GM21528 (cell line): ENCODE results near the gene HMGN4.
"Not testable (repeated sequence)": the region's sequence is repeated elsewhere in the genome, so short reads cannot be mapped to it uniquely, and the experiment has no call there.

Source experiments
- ATAC-seq: cut with Tn5 transposase; IDR thresholded peaks from one replicate; pipeline ENCODE4 v1.9.1; 2021; ENCODE audit warnings: mild to moderate bottlenecking, moderate library complexity; ENCODE audit not compliant: unreplicated experiment, low FRiP score

HMGN4 gene

DNA sequence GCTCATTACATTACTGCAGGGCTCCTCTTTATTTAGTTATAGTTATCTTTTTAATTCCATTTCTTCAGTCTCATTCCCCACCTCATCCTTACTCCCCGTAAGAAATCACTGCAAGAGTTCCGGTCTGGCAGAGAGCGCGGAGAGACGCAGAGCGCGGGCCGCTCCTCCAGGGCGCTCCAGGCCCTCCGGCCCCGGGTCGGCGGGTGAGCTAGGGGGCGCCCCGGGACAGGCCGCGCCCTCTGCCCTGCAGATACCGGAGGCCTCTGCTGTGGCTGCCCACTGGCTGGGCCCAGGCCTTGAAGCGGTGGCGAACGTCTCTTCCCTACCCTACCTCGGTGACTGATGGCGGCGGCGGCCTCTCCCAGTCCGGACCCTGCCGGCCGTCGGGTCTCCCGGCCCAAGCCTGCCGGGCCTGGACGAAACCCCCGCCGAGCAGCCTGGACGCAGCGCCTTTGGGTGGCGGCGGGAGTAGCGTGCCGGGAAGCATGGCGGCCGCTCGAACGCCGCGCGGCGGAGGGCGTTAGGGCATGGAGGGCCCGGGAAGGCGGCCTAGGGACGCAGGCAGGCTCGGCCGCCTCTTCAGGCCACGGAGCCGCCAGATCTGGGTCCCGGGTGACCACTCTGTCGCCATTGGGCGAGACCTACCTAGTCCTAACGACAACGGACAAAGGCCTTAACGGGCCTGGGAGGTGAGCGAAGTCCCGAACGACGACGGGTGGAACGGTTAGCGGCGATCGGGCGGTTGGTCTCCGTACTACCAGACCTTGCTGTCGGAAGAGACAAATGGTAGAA lies 16.4 kb upstream of the HMGN4 start:
- ATAC-seq = peak; percentile 75

DNA sequence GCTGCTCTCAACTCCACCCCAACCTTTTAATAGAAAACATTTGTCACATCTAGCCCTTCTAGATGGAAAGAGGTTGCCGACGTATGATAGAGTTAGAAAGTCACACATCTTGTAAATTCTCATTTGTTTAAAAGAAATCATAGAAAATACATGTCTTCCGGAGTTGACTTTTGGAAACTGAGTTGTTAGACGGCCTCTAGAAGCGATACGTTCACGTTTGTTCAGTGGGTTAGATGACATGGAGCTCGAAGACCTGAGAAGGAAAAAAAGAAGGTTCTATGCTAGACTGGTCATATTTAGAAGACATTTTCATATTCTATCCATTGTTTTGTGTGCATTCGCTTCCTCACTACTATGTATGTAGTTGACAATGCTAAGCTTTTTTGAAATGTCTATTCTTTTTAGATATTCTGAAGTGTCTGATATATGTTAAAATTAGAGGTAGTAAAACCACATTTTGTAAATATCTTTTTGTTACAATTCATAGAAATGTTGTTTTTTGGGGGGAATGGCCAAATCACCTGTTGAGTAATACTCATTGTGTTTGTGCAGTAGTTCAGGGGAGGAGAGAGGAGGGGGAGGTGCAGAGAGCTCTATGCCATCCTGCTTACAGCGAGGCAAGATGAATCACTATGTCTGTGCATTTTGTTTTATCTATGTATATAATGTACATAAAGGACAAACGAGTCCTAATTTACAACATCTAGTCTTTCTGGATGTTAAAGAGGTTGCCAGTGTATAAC lies 15.5 kb upstream of the HMGN4 start:
- not testable (repeated sequence) for ATAC-seq

DNA sequence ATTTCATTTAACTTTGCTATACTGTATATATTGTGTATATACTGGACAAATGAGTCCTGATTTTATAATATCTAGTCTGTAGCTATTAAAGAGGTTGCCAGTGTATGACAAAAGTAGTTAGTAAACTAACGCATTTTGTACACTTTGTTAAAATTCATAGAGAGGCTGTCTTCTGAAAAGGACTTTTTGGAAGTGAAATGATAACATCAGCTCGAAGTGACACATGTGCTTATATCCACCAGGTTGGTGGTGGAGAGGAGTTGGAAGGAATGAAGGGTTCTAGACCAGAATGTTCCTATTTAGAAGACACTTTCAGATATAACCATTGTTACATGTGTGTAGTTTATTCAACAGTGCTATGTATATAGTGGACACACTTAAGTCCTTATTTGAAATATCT lies 13.9 kb upstream of the HMGN4 start:
- not testable (repeated sequence) for ATAC-seq

DNA sequence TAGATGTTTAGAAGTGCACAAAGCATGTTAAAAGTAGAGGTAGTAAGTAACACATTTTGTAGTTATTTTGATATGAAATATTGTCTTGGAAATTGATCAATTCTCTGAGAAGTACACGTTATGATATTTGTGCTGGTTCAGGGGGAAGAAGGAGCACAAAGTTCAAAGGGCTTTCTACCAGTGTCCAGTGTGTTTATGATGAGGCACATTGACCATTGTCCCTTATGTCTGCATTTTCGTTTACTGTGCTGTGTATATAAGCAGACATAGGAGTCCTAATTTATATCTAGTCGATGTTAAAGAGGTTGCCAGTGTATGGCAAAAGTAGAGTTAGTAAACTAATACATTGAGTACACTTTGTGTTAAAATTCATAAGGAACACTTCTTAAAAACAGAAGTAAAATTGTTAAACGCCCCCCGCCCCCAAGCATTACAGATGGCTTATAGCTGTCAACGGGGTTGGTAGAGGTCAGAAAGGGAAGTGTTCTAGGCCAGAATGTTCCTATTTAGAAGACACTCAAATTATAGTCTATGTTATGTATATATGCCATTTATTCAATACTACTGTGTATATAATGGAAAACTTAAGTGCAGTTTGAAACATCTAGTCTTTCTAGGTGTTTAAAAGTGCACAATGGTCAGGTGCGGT lies 13.3 kb upstream of the HMGN4 start:
- ATAC-seq = no peak

DNA sequence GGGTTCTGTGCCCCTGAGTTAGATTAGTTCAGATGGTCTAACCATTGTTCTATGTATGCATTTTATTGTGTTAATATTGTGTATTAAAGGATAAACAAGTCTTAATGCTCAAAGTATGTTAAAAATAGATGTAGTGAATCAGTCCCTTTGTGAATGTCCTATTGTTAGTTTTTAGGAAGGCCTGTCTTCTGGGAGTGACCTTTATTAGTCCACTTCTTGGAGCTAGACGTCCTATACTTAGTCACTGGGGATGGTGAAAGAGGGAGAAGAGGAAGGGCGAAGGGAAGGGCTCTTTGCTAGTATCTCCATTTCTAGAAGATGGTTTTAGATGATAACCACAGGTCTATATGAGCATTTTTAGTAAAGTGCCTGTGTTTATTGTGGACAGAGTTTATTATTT lies 12.3 kb upstream of the HMGN4 start:
- no peak for ATAC-seq

DNA sequence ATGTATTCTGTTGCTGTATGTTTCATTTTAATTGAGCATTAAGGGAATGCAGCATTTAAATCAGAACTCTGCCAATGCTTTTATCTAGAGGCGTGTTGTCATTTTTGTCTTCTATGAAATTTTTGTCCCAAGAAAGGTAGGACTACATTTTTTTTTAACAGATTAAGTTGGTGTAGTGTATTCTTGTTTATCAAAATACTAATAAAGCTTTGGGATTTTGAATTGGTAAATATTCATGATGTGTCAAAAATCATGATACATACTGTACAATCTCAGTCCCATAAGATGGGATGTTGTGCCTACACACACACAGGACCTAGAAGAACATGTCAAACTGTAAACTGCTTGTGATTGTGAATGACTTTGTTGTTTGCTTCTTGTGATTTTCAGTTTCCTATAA lies 11.2 kb upstream of the HMGN4 start:
- ATAC-seq = no peak

DNA sequence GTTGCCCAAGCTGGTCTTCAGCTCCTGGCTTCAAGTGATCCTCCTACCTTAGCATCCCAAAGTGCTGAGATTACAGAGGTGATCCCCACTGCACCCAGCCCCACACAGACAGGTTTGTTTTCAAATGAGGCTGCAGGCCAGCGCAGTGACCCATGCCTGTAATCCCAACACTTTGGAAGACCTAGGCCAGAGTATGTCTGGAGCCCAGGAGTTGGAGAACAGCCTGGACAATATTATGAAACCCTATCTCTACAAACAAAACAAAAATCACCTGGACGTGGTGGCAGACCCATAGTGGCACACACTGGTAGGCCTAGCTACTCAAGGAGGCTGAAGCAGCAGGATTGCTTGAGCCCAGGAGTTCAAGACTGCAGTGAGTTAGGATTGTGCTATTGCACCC lies 8.0 kb upstream of the HMGN4 start:
- no peak for ATAC-seq

DNA sequence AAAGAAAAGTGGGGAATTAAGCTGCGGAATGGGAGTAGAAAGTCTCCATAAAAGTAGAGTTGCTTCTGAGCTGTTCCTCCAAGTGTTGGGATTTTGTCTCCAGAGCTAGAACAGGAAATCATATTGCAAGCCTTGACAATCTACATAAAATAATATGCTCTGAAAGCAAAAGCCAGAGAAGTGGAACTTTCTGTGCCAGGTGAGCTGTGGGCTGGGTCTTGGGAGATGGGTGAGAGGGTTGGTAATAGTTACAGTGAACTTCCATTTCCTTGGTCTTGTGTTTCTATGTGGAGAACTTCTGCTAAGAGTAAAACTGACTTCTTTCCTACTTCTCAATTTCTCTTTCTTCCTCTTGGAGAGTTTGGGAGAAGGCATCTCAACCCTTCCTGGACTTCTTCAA lies 6.3 kb upstream of the HMGN4 start:
- ATAC-seq = no peak

DNA sequence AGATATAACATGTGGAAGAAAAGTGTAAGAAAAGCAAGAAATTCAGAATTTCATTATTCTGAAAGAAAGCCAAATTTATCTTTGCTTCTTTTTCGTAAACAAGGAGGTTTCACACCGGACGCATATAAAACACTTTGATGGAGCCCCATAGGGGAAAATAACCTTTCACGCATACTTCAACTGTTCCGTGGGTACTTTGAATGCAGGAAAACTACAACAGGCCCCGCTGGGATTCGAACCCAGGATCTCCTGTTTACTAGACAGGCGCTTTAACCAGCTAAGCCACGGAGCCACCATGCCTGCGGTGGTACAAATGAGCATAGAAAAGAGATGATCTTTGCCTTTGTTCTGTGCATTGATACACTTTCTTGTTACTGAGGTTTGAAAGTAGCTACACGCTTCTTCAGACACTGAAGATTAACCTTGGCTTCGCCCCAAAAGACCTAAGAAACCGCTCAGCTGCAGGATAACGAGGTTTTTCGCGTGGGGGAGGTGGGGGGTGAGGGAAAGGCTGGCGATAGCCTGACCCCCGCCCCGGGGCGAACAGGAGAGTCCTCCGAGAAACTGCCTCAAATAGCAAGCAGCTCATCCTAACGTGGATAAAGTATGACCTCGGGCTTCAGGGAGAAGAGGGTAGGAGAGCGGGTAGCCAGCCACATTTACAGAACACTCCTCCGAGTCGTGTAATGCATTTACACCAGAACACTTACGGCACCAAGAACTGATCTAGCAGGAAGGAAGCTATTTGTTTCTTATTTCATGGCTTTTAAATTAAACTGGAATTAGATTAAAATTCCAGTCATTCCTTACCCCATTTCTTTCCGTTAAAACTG lies 5.3 kb upstream of the HMGN4 start:
- peak; percentile 30 for ATAC-seq

DNA sequence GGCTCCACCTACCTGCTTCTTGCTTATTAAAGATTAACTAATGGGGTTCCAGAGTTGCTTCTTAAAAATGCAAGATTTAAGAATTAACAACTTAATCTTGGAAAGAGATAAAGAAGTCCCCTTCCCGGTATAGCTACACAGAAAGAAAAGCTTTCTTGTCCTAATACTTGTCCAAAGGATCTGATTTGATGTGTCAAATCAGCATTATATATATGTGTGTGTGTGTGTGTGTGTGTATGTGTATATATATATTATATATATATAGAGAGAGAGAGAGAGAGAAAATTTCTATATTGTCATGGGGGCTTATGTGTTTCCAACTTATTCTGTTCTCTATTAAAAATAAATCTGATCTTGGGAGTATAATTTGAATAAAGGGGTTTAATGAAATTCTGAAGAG lies 4.6 kb upstream of the HMGN4 start:
- ATAC-seq = no peak

DNA sequence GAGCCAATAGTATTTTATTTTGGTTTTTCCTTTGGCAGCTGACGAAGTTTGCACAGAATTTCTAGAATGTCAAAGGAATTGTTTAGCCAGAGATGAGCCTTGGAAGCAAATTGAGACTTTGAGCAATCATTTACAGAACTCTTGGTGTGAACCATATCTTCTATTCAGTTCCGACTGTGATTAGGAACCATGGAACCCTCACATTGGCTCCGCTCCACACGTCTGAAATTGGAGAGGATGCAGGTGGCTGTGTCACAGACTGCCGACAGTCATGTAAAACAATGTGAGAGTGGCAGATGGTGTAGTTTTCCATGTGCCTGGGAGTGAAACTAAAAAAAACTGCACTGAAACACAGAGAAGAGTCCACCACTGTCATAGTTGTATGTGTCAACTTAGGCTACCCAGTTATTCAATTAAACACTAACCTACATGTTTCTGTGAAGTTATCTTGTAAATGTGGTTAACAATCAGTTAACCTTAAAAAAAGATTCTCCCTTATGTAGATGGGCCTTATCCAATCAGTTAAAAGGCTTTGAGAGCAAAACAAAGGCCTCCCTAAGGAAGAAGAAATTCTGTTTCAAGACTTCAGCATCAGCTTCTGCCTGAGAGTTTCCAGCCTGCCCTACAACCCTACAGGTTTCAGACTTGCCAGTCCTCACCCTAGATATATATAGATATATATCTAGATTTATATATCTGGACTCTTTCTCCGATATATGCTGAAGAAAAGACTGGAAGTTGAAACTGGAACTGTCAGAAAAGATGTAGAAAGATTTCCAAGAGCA lies 3.3 kb upstream of the HMGN4 start:
- ATAC-seq = no peak

DNA sequence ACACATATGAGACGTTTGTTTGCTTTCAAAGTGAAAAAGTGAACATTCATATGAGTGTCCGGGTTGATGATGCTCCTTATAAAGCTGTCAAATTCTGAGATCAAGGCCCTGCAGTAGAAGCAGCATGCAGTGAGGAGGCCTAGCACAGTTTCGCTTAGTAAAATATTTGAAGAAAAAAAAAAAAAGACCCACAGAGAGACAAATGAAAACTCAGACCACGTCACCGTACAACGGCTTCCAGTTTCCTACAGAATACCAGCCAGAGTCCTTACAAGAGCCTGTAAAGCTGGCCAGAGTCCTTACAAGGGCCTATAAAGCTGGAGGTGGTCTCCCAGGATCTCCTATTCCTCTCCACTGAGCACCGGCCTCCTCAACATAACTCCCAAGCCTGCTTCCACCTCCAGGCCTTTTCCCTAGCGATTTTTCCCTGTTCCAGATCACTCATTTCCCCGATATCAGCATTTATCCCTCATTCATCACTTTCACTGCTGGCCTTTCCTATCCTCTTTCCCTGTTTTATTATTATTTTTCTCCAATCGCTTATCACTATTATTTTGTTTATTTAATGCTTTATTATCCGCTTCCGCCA lies 1.5 kb upstream of the HMGN4 start:
- ATAC-seq = no peak

DNA sequence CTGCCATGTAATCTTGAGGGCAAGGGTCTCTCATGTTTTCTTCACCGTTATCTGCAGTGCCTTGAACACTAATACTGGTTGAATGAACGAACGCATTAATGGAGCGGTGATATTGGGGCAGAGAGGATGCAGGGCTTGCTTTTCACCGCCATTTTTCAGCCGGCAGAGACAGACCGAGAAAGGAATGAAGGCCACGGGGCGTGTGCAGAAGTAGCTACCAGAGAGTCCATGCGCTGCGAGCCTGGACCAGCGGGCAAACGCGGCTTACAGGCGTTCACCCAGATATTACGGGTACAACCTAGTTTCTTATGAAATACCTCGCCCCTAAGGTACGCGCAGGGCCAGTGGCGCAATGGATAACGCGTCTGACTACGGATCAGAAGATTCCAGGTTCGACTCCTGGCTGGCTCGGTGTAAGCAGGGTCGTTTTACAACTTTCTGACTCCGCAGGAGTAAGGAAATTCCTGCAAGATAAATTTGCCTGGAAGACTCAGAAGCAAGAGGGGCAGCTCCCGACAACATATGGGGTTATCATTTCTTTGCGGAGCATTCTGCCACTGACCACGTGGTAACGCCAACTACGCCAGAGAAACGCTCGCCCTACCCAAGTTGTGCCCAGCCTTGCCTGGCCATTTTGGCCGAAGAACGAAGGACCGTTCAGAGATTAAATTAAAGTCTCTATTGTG lies 863 bp upstream of the HMGN4 start:
- ATAC-seq = peak; percentile 45

DNA sequence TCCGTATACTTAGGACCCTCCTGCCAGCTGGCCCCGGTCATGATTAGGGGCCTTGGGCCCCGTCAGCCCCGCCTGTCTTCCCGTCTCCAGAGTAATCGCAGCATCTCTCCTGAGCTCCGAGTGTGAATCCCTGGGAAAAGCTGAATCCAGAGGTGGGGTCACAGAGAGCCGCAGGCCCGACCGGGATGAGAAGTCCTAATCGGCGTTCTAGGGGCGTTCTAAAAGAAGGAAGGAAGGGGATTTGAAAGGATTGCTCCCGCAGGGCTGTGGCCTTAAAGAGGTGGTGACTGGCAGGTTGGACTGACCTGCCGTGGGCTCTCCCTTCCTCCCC lies 371 bp downstream of the HMGN4 start:
- no peak for ATAC-seq

DNA sequence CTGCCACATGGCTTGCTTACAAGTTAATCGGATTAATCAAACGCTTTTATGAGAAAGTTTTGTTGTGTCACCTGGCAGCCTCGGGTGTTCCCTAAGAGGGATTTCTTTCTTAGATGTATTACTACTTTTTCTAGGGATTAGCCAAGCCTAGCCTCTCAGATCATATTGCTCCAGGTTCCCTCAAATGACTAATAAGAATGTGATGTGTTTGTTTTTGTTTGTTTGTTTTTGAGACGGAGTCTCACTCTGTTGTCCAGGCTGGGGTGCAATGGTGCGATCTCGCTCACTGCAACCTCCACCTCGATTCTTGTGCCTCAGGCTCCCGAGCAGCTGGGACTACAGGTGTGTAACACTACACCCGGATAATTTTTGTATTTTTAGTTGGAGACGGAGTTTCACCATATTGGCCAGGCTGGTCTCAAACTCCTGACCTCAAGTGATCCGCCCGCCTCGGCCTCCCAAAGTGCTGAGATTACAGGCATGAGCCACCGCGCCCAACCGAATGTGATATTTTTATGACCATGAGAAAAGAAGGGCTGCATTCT lies 977 bp downstream of the HMGN4 start:
- no peak for ATAC-seq

DNA sequence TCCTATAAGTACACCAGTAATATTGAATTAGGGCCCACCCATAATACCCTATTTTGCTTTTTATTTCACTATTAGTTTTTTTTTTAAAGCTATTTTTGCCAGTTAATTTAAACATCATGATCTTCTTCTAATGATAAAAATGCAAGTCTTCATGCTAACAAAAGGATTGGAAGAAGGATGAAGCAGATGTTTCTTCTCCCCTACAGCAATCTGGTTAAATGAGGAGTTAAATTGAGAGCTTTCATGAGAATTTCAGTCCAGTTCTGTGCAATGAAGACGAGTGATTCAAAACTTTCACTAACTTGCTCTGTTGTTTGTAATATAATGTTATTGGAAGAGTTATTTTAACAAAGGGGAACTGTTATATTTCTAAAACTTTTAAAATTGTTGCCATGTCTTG lies 3.4 kb downstream of the HMGN4 start:
- ATAC-seq = no peak

DNA sequence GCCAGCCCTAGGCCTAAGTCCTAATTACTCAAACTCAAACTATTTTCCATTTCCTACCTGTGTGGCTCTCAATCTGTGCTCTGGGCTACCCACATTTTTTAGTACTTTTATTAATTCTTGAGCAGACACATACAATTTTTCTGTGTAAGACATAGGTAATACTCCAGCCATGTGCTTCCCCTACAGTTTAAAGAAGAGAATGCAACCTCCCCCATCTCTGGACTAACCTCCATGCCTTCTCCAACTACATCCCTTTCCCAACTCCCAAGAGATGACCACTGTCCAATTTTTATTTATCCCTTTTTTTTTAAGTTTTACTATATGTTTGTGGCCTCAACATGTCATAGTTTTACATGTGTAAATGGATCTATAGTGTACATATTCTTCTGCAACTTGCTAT lies 5.8 kb downstream of the HMGN4 start:
- no peak for ATAC-seq

DNA sequence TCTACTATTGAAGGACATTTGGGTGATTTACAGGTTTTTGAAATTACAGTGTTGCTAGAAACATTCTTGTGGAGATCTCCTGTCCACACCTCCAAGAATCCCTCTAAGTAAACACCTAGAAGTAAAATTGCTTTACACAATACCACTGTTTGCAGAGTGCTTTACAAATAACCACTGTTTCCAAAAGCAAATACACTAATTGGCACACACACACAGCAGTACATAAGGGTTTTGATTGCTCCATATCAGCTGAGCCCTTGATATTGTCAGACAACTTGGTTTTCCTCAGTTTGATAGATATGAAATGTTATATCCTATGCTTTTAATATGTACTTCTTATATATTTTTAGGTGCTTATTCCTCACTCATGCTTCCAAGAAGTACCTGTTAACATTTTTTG lies 6.3 kb downstream of the HMGN4 start:
- ATAC-seq = no peak

DNA sequence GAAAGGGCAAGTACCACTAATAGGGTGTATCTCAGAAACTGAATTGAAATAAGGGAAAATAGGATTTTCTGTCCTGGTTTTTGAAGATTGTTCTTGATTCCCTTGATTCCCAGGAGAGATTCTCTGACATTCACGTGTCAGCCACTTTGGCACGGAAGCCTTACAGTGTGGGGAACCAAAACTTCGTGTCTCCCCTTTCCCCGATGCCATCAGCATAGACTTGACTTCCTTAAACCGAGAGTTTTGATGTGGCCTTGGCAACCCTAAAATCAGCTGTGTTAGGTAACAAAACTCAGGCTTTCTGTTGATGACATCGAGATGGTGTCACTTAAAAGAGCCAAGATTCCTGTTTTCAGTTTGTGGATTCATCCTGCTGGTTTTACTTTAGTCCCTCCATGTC lies 7.5 kb downstream of the HMGN4 start:
- ATAC-seq = no peak
